Astrocyte (in vitro differentiated cells and primary cell): ENCODE measurements around the gene CLNK.

Experiments
- EZH2 ChIP-seq: IDR thresholded peaks from 2 replicates; pipeline ENCODE4 v1.6.1; 2012; ENCODE audit warnings: mild to moderate bottlenecking, low read length, inconsistent platforms; ENCODE audit not compliant: insufficient read depth
- TF ChIP-seq, protein P1 (sequence below): IDR thresholded peaks from 2 replicates; pipeline ENCODE4 v1.5.1; 2011; ENCODE audit warnings: low read depth, mild to moderate bottlenecking, inconsistent platforms, low read length, moderate library complexity; ENCODE audit not compliant: insufficient read depth

DNA sequence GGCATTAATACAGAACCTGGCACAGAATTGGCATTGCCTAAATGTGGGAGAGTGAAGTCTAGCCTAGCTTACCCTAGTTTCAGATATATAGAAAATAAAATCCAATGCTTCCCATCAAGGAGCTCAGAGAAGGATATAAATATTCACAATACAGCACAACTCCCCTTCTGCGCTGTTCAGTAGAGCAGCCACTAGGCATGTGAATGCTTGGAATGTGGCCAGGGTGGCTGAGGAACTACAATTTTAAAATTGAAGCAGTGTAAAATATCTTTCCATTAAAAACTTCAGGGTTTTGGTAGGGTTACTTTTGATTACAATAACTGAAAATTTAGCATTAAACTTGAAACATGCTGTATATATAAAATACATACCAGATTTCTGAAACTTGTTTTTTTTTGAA lies 246.8 kb downstream of the CLNK start:
- TF ChIP-seq, protein P1, sequence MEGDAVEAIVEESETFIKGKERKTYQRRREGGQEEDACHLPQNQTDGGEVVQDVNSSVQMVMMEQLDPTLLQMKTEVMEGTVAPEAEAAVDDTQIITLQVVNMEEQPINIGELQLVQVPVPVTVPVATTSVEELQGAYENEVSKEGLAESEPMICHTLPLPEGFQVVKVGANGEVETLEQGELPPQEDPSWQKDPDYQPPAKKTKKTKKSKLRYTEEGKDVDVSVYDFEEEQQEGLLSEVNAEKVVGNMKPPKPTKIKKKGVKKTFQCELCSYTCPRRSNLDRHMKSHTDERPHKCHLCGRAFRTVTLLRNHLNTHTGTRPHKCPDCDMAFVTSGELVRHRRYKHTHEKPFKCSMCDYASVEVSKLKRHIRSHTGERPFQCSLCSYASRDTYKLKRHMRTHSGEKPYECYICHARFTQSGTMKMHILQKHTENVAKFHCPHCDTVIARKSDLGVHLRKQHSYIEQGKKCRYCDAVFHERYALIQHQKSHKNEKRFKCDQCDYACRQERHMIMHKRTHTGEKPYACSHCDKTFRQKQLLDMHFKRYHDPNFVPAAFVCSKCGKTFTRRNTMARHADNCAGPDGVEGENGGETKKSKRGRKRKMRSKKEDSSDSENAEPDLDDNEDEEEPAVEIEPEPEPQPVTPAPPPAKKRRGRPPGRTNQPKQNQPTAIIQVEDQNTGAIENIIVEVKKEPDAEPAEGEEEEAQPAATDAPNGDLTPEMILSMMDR, result no peak
- no peak for TF ChIP-seq EZH2
